OCI-LY1 (cell line): ENCODE measurements around the gene FABP7.

Experiments
- H2AFZ ChIP-seq: fragments of 200-600 bp; sonication (generic), shearing (Covaris generic); 2 replicates; pipeline ENCODE4 v1.6.0; 2014; ENCODE audit warnings: antibody characterized with exemption, mild to moderate bottlenecking, low read length
- H3F3A ChIP-seq: fragments of 200-600 bp; sonication (generic), shearing (Covaris generic); 2 replicates; pipeline ENCODE4 v1.6.0; 2014; ENCODE audit warnings: mild to moderate bottlenecking, antibody characterized with exemption, low read length, moderate library complexity; ENCODE audit not compliant: insufficient read depth
- H3K27ac ChIP-seq: fragments of 200-600 bp; sonication (generic); 2 replicates; pipeline ENCODE4 v1.5.1; 2014; ENCODE audit warnings: low read length, mixed run types, mild to moderate bottlenecking, low read depth; ENCODE audit not compliant: poor library complexity, severe bottlenecking
- H3K27me3 ChIP-seq: fragments of 200-600 bp; sonication (generic); 2 replicates; pipeline ENCODE4 v1.6.0; 2014; ENCODE audit warnings: antibody characterized with exemption, mild to moderate bottlenecking, low read length, moderate library complexity; ENCODE audit not compliant: insufficient read depth
- H3K36me3 ChIP-seq: fragments of 200-600 bp; sonication (generic); 2 replicates; pipeline ENCODE4 v1.6.1; 2014; ENCODE audit warnings: mild to moderate bottlenecking, antibody characterized with exemption, low read length, moderate library complexity, mixed read lengths; ENCODE audit not compliant: insufficient read depth
- H3K4me1 ChIP-seq: fragments of 200-600 bp; sonication (generic); 2 replicates; pipeline ENCODE4 v1.5.1; 2014; ENCODE audit warnings: mild to moderate bottlenecking, low read length, moderate library complexity; ENCODE audit not compliant: insufficient read depth, severe bottlenecking
- H3K4me2 ChIP-seq: fragments of 200-600 bp; sonication (generic), shearing (Covaris generic); 2 replicates; pipeline ENCODE4 v1.6.1; 2014; ENCODE audit warnings: low read length
- H3K4me3 ChIP-seq: fragments of 200-600 bp; sonication (generic); 2 replicates; pipeline ENCODE4 v1.5.1; 2014; ENCODE audit warnings: low read length, low read depth, mild to moderate bottlenecking, mixed read lengths; ENCODE audit not compliant: poor library complexity, severe bottlenecking
- H3K79me2 ChIP-seq: fragments of 200-600 bp; shearing (Covaris generic); 2 replicates; pipeline ENCODE4 v1.6.1; 2016; ENCODE audit warnings: mixed run types, low read length, mixed read lengths; ENCODE audit not compliant: insufficient read depth
- H3K9ac ChIP-seq: fragments of 200-600 bp; sonication (generic), shearing (Covaris generic); 2 replicates; pipeline ENCODE4 v1.6.1; 2014; ENCODE audit warnings: mild to moderate bottlenecking, low read length, mixed read lengths
- H3K9me2 ChIP-seq: fragments of 200-600 bp; sonication (generic), shearing (Covaris generic); 2 replicates; pipeline ENCODE4 v1.6.1; 2014; ENCODE audit warnings: low read depth, mild to moderate bottlenecking, low read length, mixed read lengths
- H3K9me3 ChIP-seq: fragments of 200-600 bp; shearing (Covaris generic); 2 replicates; pipeline ENCODE4 v1.6.1; 2014; ENCODE audit warnings: low read length, mixed read lengths
- H4K20me1 ChIP-seq: fragments of 200-600 bp; sonication (generic), shearing (Covaris generic); 2 replicates; pipeline ENCODE4 v1.6.0; 2016; ENCODE audit warnings: mild to moderate bottlenecking, low read length; ENCODE audit not compliant: insufficient read depth
- EZH2 ChIP-seq: fragments of 200-600 bp; sonication (generic), shearing (Covaris generic); IDR thresholded peaks from 2 replicates; pipeline ENCODE4 v1.8.0; 2017; ENCODE audit warnings: borderline replicate concordance, mixed run types, mild to moderate bottlenecking, antibody characterized with exemption, low read length, moderate library complexity, mixed read lengths
- TF ChIP-seq, protein P1 (sequence below): fragments of 200-600 bp; sonication (generic), shearing (Covaris generic); IDR thresholded peaks from 2 replicates; pipeline ENCODE4 v1.5.1; 2017; ENCODE audit warnings: mild to moderate bottlenecking, antibody characterized with exemption, low read length, moderate library complexity, mixed read lengths

FABP7 gene

DNA sequence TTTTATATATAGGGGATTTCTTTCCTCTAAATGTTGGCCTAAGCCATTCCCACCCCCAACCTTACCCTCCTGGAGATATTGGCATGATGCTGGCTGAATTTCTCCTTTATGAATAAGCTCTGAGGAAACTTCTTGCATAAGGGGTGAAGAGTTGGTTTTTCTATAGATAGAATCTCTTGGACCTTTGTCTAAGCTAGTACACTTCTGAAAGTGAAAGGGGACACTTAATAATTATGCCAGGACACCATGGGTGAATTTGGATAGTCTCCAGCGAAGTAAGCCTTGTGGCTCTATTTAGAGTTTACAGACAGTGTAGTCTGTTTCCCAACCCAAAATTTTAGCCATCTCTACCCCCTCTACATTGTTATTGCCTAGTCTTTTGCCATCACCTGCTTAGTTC, 27.1 kb upstream of the FABP7 start:
- no peak overlapping the region for H3K9ac ChIP-seq
- H3K4me1 ChIP-seq, result no peaks in the 10 kb centered on the region
- no peaks in the 10 kb centered on the region for H3K27me3 ChIP-seq
- no peak overlapping the region for H2AFZ ChIP-seq
- H3K9me2 ChIP-seq, result no peaks in the 10 kb centered on the region
- H3K9me3 ChIP-seq, result no peaks in the 10 kb centered on the region
- H4K20me1 ChIP-seq, result no peaks in the 10 kb centered on the region
- no peak for TF ChIP-seq EZH2
- TF ChIP-seq, protein P1, sequence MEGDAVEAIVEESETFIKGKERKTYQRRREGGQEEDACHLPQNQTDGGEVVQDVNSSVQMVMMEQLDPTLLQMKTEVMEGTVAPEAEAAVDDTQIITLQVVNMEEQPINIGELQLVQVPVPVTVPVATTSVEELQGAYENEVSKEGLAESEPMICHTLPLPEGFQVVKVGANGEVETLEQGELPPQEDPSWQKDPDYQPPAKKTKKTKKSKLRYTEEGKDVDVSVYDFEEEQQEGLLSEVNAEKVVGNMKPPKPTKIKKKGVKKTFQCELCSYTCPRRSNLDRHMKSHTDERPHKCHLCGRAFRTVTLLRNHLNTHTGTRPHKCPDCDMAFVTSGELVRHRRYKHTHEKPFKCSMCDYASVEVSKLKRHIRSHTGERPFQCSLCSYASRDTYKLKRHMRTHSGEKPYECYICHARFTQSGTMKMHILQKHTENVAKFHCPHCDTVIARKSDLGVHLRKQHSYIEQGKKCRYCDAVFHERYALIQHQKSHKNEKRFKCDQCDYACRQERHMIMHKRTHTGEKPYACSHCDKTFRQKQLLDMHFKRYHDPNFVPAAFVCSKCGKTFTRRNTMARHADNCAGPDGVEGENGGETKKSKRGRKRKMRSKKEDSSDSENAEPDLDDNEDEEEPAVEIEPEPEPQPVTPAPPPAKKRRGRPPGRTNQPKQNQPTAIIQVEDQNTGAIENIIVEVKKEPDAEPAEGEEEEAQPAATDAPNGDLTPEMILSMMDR, result no peak
- no peaks in the 10 kb centered on the region for H3K36me3 ChIP-seq
- no peak overlapping the region for H3K4me3 ChIP-seq
- no peaks in the 10 kb centered on the region for H3F3A ChIP-seq
- H3K4me2 ChIP-seq, result no peak overlapping the region
- no peaks in the 10 kb centered on the region for H3K79me2 ChIP-seq
- H3K27ac ChIP-seq, result no peak overlapping the region

DNA sequence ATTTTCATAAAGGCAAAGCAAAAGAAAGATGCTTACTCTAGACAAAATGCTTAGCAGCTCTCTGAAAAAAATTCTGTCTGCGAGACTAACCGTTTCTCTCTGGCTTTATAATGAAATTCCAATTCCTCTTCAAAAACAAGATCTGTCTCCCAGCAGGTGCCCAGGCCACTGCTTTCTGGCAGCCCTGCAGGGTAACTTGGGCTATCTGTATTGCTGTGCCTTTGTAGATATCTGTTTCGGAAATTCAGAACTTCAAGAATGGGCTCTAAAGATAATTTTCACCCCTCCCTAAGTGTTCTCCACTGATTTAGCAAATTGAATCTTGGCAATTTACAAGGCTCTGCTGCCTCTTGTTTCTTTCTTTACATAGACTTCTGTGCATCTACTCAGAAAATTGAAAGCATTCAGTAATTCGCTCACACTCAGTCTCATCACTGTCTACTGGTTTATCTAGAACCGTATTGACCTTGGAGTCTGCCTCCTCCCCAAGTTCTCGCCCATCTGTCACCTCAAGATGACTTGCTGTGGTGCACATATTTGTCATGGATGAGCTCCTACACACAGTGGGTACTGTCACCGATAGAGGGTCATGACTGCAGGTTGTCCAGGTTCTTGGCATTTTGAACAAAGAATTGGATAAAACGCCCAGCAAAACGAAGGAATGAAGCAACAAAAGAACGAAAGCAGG, 26.4 kb upstream of the FABP7 start:
- no peak overlapping the region for H3K9ac ChIP-seq
- no peaks in the 10 kb centered on the region for H3F3A ChIP-seq
- H3K4me3 ChIP-seq, result no peak overlapping the region
- no peaks in the 10 kb centered on the region for H3K36me3 ChIP-seq
- no peak overlapping the region for H3K27ac ChIP-seq
- no peak overlapping the region for H3K4me2 ChIP-seq
- H3K9me2 ChIP-seq, result no peaks in the 10 kb centered on the region
- no peak for TF ChIP-seq EZH2
- TF ChIP-seq, protein P1, result no peak
- no peaks in the 10 kb centered on the region for H3K79me2 ChIP-seq
- no peak overlapping the region for H2AFZ ChIP-seq
- no peaks in the 10 kb centered on the region for H4K20me1 ChIP-seq
- H3K4me1 ChIP-seq, result no peaks in the 10 kb centered on the region
- H3K9me3 ChIP-seq, result no peaks in the 10 kb centered on the region
- H3K27me3 ChIP-seq, result no peaks in the 10 kb centered on the region

DNA sequence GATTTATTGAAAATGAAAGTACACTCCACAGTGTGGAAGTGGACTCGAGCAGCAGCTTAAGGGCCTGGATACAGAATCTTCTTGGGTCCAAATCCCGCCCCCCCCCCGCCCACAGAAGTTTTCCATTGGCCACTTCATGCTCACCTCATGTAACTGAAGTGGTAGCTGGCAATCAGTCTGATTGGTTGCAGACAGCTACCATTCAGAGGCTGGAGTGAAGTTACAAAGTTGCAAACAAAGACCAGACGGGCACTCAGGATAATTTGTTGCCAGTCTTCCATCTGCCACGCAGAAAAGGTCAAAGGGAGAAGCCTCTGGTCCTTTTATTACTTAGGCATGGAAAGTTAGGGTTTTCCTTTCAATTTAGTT, 25.8 kb upstream of the FABP7 start:
- H2AFZ ChIP-seq, result no peak overlapping the region
- H3K4me3 ChIP-seq, result no peak overlapping the region

More for the DNA sequence above, 25.8 kb upstream of the FABP7 start:
- Histone ChIP-seq H3K9me3 (no peaks in the 10 kb centered on the region), H3K9me2 (no peaks in the 10 kb centered on the region), H3K4me1 (no peaks in the 10 kb centered on the region), H3K27me3 (no peaks in the 10 kb centered on the region), H4K20me1 (no peaks in the 10 kb centered on the region), H3K27ac (no peak overlapping the region), H3K36me3 (no peaks in the 10 kb centered on the region), H3K79me2 (no peaks in the 10 kb centered on the region), H3K4me2 (no peak overlapping the region), H3F3A (no peaks in the 10 kb centered on the region), H3K9ac (no peak overlapping the region)
- TF ChIP-seq, protein P1, result no peak
- TF ChIP-seq EZH2, result no peak
